HG02571 (cell line): ENCODE results near the gene SLC39A11.

Source experiments
- ATAC-seq: cut with Tn5 transposase; IDR thresholded peaks from one replicate; pipeline ENCODE4 v1.9.1; 2021; ENCODE audit warnings: mild to moderate bottlenecking, moderate library complexity; ENCODE audit not compliant: unreplicated experiment

SLC39A11 gene

DNA sequence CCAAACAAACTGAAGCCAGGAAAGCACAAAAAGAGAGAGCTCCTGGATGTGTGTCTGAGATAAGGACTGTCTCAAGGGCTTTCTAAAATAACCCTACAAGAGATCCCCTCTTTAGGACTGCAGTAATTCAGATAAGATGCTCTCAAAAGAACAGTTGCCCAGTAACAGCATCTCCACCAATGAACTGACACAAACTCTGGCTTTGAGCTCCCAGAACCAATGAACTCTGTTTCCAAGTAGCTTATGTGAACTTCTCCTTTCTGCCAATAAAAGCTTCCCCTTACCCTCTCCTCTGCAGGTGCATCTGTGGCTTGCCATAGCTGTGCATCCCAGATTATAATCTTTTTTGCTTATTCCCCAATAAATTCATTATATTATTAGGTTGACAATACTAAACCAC is 421.5 kb downstream of the SLC39A11 start:
- ATAC-seq = no peak

DNA sequence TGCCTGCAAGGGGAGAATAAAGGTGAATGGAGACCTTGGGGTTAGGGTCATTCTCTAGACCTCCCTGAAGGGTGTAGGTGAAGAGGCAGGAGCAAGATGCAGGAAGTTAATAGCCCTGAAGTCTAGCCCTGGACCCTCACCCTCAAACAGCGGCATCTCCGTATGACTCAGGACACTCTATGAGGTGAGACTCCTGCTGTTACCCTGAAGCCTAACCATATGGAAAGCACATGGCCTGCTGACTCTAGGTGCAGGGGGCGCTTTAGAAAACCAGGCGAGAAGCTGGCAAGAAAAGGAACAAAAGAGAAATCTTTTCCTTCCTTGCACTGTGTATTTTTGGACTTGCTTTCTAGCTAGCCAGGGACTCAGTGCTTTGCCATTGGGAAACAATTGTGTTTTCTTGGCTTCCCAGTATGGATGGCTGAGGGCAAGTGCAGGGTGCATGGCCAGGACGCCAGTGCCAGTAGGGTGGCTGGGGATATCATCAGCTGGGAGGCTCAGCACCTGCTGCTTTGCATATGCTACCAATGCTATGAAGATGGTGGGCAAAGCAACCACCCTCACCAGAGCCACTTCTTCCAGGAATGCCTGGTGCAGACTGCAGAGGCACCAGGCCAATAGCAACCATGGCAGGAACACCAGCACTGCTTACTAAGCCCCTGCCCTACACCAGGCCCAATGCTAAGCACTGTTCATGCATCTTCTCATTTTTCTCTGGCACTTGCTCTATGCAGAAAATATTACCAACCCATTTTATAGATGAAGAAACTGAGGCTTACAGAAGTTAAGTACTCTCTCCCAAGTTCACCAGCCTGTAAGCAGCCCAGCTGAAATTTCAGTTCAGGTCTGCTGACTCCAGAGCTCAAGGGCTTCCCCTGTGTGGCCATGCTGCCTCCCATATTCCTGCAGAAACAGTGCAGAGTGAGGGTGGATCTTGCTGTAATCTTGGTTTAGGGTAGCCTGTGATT is 425.1 kb downstream of the SLC39A11 start:
- ATAC-seq = no peak

DNA sequence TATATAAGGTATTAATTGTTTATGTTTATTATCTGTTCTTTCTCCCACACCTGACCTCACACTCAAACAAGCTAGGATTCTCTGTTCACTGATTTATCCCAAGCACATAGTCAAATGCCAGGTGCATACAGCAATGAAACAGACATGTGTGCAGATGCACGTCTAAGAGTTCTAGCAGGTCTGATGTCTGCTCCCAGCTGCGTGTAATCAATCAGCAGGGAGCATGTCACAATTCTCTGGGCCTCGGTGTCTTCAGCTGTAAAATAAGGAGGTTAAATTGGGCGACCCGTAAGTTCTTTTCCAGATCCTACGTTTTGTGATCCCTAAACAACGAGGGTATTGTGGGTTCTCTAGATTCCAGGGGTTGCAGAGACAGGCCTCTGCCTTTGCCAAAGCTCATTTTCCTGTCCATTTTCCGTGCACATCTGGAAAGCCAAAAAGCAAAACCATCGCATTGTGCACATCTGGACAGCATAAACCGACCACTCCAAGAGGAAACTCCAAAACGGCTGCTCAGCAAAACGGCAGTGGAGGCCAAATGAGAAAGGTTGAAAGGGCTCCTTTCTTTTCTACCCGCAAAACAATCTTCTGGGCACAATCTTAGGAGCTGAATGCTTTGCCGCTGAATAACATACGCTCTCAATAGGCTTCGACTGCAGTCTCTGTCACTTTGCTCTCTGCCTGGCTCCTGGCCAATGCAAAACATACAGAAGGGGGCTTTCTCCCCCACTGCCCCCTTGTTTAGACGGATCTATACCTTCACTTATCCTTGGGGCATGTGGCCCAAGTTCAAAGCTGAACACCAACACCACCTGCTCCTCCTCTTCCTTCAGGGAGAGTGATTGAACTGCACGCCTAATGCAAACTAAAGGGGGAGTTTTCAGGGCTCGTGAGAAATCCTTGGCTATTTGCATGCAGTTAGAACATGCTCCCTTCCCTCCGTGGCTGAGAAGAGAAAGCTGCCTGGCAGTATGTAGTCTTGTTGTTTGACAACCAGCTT is 426.3 kb downstream of the SLC39A11 start:
- ATAC-seq = no peak

DNA sequence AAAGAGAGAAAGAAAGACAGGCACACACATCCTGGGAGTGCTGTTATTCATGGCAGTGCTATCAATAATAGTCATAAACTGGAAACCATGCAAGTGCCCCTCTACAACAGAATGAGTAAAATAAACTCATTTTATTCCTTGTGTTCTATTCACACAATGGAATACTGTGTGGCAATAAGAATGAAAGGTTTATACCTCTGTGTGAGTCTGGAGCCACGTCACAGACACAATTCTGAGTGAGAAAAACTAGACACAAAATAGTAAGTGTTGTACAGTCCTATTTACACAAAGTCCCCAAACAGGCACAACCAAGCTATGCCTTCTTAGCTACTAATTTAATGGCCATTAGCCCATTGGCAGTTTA is 429.7 kb downstream of the SLC39A11 start:
- no peak for ATAC-seq

DNA sequence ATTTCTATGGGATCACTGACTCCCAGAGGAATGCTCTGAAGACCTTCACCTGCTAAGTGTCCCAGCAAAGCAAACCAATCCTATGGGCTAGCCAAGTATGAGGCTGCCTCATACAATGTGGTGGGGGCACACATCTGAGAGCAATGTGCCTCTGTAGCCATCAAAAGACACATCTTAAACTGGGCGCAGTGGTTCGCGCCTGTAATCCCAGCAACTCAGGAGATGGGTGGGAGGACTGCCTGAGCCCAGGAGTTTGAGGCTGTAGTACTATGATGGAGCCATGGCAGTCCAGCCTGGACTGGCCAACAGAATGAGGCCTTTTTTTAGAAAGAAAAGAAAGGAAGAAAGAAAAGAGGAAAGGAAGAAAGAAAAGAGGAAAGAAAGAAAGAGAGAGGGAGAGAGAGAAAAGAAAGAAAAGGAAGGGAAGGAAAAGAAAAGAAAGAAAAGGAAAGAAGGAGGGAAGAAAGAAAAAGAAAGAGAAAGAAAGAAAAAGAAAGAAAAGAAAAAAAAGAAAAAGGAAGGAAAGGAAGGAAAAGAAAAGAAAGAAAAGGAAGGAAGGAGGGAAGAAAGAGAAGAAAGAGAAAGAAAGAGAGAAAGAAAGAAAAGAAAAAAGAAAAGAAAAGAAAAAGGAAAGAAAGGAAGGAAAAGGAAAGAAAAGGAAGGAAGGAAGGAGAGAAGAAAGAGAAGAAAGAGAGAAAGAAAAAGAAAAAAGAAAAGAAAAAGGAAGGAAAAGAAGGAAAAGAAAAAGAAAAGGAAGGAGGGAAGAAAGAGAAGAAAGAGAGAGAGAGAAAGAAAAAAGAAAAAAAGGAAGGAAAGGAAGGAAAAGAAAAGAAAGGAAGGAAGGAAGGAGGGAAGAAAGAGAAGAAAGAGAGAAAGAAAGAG is 430.3 kb downstream of the SLC39A11 start:
- ATAC-seq = no peak

DNA sequence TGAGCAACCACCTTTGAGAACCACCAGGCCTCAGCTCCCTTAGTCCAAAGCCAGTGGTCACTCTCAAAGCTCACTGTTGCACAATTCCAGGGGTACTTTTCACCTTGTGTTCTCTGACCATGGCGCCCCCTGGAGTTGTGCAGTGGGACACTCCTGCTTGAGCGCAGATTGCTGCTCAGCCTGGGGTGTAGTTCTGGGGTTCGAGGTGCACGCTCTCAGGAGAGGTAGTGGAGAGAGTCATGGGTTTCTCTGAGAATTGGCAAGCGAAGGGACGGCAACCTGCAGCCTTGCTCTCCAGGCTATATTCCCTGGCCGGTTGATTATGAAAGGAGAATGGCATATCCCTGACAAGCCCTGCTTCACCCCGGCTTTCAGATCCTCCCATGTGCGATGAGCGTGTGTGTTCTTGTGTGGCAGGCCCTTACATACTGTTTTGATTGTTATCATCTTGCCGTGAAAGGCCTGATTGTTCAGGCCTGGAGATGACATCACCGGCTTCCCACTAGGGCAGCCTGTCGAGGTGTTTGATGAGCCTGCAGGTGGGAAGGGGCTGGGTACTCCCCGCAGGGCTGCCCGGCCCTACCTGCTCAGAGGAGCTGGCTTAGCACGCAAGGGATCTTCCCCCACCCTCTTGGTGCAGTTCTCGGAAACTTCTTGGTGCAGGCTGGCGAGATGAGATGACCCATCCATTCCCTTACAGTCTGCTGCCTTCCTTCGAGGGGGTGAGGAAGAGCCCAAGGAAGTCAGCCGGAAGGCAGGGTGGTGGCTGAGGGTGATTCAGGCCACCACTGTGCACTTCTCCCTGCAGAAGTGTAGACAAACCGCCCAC is 431.2 kb downstream of the SLC39A11 start:
- ATAC-seq = no peak

DNA sequence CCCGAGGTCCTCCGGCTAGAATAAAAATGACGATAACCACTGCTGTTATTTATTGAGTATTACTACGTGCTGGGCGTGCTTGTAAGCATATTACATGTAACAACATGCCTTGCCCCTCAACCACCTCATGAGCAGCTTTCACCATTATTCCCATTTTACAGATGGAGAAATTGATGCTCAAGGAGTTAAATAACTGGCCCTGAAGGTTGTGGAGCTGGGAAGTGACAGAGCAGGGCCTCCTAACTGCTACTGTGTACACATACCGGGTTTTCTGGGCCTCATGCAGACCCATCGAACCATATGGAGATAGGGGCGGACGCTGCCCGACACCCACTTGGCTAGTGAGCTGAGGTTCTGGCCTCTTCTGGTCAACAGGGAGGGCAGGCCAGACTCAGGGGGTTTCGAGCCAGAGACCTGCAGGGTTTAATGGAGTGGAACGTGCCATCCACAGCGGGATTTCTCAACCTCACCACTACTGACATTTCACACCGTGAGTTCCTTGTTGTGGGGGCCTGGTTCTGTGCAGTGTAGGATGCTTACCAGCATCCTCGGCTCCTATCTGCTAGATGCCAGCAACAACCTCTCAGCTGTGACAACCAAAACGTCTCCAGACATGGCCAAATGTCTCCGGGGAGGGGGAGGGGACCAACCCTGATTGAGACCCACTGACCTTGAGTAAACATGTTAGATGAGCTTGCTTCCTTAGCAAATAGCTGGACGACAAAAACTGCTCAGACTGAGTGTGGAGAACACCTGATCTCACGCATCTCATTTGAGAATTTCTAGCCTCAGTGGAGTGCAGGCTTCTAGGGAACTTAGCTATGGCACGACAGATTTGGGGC is 432.0 kb downstream of the SLC39A11 start:
- no peak for ATAC-seq

DNA sequence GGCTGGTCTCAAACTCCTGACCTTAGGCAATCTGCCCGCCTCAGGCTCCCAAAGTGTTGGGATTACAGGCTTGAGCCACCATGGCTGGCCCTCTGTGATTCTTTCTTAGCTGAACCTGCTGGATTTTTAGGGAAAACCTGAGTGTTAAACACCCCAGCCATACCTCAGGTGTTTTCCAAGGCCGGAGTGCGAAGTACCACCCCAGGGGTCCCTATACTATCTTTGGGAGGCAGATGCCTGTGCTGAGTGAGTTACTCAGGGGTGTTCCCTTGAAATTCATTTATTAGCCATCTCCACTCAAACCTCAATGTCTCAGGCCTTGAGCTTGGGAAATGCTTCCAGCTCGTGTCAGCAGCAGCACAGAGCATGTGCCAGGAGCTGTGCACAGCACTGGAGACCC is 432.7 kb downstream of the SLC39A11 start:
- no peak for ATAC-seq

DNA sequence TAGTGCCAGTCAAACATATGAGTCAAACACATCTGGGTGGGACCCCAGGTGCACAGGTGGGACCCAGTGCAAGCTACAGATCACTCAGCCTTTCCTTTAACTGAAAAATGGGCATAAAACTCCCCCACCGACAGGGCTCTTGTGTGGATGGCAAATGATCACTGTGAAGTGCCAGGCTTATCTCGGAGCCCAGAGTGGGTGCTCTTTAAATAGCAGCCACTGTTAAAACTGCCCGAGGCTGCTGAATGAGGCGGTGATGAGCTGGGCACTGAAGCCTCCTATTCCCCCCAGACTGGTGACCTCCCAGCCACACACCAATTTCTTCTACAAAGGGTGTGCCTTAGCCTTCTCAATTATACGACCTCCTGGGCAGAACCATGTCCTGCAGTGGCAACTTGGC is 433.8 kb downstream of the SLC39A11 start:
- ATAC-seq = no peak

DNA sequence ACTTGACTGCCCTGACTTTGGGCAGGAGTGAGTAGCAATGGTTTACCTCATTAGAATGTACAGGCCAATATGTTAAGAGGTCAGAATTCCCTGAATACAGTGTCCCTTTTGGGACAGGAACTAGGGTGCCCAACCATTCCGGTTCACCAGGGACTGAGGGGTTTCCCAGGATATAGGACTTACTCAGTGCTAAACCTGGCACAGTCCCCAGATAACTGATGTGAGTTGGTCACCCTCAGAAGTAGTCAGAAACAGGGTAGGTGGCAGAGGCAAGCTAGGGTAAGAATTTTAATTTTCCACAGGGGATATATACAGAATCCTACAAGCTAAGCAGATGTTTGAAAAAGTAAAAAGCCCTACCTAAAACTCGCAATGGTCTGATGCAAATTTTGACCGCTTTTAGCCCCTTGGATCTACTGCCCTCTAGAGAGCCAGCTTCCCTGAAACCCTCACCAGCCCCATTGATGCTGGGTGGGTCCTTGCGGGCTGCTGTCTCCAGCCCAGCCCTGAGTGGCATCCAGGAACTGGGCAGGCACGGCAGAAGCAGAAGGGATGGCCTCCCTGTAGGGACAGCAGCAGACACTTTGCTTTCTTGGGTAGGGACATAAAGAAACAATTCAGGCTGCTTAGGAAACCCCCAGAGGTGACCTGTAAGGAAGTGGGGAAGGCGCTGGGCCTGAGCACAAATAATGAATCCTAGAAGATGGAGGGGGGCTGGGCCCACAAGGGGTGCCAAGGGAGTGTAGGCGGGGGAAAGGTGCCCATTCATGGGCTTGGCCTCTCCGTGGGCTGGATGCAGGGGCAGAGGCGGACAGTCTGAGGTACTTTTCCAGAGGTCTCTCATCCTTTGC is 434.8 kb downstream of the SLC39A11 start:
- ATAC-seq = no peak

DNA sequence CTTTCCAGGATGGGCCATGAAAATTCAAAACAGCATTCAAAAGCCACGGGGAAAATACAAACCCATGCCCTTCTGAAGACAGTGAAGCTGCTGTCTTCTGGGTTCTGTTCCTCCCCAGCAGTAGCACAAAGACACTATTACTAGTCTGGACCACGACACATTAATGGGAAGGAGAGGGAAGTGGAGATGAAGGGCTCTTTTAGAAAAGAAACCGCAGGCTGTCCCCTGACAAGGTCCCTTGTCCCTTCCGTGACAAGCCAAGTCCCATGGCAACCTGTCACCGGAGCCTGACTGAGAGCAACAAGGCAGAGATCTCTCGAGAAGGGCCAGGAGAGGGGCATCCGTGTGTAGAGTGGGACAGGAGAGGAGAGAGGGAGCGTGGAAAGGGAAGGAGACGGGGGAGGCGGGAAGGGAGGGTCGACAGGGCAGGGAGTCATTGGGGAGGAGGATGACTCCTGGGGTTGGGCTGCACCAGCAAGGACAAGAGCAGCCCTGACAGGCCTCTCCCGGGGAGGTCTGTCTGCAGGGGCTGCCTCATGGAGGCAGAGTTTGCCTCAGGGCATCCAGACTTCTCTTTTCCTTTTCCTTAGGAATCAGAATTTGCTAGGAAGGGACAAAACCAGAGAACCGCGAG is 436.2 kb downstream of the SLC39A11 start:
- ATAC-seq = no peak

DNA sequence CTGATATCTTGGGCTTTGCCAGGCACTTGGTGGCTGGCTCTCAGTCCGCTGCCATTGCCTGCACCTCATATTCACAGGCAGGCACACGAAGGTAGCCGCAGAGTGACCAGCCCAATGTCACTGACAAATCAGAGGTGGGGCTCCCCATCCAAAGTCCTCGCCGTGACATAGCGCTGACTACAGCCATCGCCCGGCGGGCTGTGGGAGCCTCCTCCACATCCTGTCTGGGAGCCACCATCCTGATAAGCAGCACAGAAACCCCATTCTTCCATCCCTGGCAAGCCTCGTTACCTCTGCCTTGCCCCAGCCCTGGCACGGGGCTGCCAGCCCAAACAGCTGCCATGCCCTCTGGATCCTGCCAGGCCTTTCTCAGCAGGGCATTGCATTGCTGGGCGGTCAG is 437.8 kb downstream of the SLC39A11 start:
- no peak for ATAC-seq

DNA sequence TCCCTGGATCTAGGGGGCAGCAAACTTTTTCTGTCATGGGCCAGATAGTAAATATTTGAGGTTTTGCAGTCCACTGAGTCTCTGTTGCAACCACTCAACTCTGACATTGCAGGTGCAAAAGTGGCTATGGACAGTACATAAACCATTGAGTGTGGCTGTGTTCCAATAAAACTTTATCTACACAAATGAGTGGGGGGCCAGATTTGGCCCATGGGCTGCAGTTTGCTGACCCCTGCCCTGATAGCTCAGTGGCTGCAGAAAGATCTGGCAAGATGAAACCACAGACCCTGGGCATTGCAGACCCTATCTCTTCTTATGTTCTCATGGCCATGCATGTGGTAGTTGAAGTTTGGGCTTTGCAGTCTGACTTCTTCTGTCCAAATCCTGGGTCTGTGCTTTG is 440.5 kb downstream of the SLC39A11 start:
- ATAC-seq = no peak

DNA sequence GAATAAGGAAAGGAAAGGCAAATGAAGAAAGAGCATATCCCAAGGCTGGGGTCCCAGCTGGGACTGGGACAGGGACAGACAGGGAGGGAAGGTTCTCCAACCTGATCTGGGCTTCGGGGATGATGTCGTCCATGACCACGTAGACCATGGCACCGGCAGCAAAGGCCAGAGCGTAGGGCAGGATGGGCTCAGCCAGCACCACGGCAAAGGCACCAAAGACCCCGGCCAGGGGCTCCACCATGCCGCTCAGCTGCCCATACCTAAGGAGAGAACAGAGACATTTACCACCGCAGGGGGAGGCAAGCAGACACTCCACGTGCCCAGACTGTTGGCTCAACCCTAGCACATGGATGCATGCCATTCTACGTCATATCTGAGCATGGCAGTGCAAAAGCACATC is 443.8 kb downstream of the SLC39A11 start:
- ATAC-seq = no peak

DNA sequence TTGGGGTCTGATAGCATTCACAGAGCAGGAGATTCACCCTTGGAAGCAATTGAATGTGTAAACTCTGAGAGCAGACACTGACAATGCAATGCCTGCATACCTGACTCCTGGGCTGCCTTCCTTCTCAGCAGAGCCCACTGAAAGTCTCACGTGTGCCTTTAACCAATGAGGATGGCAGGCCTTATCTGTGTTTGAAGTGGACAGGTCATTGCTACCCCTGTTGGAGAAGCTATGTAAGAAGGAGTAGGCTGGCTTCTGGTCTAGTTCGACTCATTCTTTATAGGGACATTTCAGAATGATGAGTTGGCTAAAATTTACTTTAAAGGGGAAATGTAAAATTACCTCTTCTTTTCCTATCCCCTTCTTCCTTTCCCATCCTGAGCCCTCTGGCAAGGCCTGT is 446.3 kb downstream of the SLC39A11 start:
- ATAC-seq = no peak

DNA sequence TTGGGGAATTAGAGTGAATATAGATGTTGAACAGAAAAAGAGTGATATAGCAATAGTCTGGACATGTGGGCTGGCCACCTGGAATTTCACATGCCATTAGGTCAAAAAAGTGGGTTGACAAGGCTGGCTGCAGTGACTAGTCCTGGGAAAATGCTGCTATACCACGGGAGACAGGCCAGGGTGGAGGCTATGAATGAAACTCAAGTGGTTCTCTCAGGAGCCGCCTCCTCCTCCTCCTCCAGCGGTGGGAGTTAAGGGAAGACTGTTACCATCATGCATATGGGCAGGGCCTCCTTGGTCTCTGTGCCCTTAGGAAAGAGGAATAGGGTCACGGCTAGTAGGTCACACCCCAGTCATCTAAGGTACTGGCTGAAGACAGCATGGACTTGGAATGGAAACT is 448.0 kb downstream of the SLC39A11 start:
- no peak for ATAC-seq

DNA sequence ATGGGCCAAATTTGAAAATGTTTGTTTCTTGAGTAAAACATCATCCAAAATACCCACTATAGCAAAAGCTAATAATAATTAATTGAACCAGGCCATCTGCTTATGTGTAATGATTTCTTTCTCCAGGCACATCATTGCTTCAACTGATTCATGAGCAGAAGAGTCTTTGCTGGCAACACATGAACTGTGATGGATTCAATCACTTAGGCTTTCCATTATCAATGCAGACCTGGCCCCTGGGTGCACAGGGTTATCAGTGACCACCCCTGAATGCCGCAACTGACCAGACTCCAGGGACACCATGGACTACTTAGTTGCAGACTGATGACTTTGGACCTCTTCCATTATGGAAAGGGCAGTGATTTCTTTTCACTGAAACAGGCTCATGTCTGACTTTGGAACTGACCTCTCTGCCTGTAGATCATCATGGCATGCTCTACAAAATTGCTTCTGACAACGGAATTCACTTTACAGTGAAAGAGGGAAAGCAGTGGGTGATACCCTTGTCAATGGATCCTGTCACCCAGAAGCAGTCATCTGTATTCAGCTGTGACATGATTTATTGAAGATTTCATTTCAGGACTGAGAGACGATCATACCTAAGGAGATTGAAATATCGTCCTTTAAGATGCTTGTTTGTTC is 448.8 kb downstream of the SLC39A11 start:
- ATAC-seq = no peak
